HG03159 (cell line): ENCODE results near the gene HCK.

Source experiments
- ATAC-seq: cut with Tn5 transposase; IDR thresholded peaks from one replicate; pipeline ENCODE4 v1.9.1; 2021; ENCODE audit warnings: mild to moderate bottlenecking, moderate library complexity; ENCODE audit not compliant: unreplicated experiment

The HCK gene

DNA sequence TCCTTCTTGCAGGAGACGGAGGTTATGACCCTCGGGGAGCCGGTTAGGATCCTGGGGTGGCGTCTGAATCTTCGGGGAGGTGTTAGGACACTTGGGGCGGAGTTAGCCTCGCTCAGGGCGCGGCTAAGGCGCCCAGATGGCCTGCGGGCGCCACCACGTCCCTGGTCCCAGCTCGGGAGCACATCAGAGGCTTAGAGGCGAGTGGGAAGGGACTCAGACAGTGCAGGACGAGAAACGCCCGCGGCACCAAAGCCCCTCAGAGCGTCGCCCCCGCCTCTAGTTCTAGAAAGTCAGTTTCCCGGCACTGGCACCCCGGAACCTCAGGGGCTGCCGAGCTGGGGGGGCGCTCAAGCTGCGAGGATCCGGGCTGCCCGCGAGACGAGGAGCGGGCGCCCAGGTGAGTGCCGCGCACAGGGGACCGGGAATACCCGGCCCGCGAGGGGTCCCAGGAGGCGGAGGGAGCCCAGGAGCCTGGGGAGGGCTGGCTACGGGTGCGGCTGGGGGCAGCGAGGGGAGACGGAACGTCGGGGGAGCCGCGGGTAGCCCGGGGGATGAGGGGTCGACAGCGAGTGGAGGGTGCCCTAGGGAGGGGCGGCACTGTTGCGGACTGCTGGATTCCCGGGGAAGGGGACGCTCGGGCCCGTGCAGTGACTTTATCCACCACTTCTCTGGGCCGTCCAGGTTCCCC lies at the start of gene HCK:
Gene HCK, plus strand, starts transcription at position 153 of the 688 bp plus-strand sequence.
- no peak for ATAC-seq

DNA sequence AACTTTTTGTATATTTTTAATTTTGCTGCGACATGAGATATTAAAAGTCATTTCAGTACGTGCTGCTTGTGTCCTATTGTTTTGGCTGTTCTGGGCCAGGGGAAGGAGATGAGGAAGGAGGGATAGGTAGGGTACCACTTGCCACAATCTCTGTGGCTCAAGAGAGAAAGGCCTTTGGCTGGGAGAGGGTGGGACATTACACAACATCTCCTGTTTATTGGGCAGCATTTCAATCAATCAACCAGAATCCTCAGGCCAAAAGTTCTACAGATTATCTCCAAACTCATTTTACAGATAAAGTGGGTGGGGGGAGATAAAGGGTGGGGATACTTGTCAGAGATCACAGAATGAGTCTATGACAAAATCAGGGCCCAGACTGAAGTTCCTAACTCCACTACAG lies 48.7 kb upstream of the HCK start:
- no peak for ATAC-seq

DNA sequence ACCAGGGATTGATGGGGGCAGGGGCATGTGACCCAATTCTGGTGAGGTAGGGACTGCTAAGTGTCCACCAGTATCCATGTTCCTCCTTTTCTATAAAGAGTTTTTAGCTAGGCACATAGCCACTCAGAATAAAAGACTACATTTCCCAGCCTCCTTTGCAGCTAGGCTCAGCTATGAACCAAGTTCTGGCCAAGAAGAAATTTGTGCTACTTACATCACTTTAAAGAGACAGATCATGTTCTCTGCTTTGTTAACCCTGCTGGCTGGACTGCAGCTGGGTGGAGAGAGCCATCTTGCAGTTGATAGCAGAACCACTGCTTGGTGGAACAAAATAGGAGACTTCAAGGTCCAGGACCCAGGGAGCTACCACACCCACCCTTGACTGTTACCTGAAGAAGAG lies 47.1 kb upstream of the HCK start:
- no peak for ATAC-seq

DNA sequence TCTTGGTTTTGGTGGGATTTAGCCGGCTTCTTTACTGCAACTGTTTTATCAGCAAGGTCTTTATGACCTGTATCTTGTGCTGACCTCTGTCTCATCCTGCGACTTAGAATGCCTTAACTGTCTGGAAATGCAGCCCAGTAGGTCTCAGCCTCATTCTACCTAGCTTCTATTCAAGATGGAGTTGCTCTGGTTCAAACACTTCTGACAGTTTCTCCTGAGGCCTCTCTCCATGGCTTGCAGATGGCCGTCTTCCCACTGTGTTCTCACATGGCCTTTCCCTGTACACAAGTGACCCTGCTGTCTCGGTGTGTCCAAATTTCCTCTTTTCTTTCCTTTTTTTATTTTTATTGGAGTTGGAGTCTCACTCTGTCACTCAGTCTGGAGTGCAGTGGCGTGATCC lies 46.0 kb upstream of the HCK start:
- no peak for ATAC-seq

DNA sequence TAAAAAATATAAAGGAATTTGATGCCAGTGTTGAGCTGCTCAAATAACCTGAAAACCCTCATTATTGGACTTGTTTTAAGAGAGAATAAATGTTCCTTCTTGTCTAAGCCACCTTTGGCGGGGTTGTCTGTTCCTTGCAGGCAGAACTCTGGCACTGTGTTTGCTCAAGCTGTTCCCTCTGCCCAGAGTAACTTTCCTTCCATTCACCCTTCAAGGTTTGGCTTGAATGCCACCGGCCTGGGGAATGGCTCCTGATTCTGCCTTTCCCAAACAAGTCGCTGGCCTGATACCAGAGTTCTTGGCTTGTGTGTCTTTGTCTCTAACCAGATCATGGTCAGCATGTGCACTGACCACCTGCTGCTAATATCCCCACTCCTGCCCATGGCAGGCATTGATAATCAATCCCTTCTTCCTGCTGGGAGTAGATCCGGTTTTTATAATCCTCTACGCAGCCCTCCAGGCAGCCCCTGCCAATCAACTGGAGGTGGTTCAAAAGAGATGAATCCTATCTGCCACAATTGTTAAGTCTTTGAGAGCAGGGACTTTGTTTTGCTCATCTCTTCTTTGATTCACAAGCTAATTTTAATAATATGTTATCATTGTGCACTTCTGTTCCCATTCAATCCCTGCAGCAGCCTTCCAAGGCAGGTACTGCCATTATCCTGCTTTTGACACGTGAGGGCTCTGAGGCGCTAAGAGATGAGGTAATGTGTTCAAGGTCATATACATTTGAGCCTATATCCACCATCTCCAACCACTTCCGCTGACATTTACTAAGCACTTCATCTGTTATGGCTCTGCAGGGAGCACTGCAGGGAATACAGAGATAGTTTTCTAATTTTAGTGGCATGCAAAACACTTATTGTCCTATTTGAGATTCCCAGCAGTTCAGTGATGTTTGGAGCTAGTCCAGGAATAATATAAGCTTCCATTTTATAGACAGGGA lies 44.9 kb upstream of the HCK start:
- ATAC-seq, result no peak

DNA sequence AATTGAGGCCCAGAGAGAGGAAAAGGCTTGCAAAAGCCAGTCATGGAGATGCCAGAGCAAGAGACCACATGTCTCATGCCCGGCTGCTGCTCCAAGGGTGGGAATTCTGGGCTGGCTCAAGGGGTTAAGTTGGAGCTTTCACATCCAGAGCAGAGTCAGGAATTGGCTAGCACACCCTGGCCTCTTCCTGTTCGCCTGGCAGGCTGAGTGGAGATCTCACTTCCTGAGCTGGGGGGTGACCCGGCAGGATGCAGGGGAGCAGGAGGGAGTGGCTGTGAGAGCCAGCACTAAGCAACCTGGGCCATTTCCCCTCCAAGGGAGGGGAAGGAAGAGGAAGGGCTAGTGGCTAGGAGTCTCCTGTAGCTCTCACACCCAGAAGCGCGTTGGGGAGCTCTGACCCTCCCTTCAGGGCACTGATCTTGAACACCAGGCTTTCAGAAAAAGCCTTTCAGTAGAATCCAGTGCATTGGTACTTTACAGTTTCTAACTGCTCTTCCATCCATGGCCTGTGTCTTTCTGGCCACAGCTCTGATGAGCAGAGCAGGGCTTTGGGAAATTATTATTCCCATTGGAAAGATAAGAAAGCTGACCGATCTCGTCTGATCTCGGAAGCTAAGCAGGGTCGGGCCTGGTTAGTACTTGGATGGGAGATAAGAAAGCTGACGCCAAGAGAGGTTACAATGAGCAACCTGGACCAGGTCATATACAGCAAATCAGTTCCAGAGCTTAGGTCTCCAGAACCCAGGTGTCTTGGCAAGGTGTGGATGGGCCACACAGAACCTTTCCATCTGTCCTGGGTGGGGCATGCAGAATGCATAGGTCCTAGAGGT lies 44.0 kb upstream of the HCK start:
- ATAC-seq, result no peak

DNA sequence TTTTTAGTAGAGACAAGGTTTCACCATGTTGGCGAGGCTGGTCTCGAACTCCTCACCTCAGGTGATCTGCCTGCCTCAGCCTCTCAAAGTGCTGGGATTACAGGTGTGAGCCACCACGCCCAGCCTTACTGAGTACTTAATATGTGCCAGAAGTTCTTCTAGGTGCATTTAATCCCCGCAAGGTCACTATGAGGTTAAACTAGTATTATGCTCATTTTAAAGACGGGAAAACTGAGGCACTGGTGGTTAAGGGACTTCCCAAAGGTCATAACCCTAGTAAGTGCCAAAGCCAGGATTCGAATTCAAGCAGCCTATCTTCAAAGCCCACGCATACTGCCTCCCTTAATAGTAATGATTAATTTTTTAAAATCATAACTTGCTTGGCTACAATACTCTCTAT lies 42.5 kb upstream of the HCK start:
- no peak for ATAC-seq

DNA sequence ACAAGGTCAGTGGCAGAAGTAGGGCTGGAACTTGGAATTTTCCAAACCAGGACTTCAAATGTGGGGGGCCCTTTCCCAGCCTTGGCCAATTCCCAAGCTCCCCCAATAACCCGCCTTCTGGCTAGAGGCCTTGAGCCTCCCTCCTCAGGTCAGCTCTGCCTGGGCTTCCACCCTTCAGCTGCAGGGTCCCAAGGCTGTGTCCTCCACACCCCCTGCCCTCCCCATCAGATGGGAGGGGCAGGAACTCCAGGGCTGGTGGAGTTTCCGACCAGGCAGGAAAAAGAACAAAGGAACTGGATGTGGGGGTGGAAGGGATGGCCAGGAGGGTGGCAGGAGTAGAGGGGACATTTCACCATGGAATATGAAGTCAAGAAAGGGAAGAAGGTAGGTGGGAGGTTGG lies 41.9 kb upstream of the HCK start, which contains the start of gene CCM2L:
Gene CCM2L, plus strand, starts transcription at position 338 of the 400 bp plus-strand sequence. Its CDS starts 17 bp downstream, at position 355.
- ATAC-seq, result no peak

DNA sequence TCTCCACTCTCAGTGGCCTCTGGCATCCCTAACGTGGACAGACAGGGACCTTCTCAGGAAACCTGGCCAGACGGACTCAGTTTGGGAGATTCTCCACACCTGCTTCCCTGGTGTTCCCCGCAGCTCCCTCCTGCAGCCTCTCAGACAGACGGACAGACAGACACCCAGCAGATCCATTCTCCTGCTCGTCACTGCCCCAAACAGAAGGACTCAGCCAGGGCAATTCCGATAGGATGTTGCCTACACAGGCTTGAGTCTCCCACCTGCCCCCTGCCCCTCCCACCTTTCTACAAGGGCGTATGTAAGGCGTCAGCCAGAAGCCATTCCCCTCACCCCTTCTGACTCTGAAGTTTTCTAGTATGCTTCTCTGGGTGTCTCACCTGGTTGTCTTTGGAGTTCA lies 41.4 kb upstream of the HCK start:
- ATAC-seq, result no peak

DNA sequence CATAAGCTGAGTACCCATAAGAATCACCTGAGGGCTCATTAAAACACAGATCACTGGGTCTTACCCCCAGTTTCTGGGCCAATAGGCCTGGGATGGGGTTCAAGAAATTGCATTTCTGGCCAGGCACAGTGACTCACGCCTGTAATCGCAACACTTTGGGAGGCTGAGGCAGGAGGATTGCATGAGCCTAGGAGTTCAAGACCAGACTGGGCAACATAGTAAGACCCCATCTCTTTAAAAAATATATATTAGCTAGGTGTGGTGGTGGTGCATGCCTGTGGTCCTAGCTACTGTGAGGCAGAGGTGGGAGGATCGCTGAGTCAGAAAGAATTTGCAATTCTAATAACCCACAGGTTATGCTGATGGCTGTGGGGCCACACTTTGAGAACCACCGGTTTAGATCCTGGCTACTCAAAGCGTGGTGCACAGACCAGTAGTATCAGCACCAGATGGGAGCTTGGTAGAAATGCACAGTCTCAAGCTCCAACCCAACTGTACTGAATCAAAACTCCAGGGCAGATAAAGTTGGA lies 39.8 kb upstream of the HCK start:
- ATAC-seq, result no peak

DNA sequence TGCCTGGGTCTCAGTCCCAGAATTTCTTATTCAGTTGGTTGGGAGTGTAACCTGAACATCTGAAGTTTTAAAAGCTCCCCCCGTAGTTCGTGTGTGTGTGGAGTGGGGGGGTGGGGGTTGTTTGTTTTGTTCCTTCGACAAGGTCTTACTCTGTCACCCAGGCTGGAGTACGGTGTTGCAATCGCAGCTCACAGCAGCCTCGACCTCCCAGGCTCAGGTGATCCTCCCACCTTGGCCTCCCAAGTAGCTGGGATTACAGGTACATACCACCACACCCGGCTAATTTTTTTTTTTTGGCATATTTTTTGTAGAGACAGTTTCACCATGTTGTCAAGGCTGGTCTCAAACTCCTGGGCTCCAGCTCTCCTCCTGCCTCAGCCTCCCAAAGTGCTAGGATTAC lies 38.7 kb upstream of the HCK start:
- ATAC-seq, result no peak

DNA sequence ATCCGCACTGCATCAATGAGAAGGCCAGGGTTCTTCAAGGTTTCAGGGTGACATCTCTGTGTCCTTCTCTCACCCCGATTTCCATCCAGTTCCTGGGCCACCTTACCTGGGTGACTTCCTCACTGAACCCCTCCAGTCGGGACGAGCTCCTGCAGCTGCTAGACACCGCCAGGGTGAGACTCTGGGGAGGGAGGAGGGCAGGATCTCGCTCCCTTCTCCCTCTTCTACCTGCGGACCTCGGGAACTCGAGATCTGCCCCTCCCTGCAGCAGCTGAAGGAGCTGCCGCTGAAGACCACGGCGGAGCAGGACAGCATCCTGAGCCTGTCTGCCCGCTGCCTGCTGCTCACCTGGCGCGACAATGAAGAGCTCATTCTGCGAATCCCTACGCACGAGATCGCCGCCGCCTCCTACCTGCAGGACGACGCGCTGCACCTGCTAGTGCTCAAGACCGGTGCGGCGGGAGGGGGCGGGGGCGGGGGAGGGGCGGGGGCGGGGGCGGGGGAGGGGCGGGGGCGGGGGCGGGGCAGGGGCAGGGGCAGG lies 34.3 kb upstream of the HCK start:
- no peak for ATAC-seq

DNA sequence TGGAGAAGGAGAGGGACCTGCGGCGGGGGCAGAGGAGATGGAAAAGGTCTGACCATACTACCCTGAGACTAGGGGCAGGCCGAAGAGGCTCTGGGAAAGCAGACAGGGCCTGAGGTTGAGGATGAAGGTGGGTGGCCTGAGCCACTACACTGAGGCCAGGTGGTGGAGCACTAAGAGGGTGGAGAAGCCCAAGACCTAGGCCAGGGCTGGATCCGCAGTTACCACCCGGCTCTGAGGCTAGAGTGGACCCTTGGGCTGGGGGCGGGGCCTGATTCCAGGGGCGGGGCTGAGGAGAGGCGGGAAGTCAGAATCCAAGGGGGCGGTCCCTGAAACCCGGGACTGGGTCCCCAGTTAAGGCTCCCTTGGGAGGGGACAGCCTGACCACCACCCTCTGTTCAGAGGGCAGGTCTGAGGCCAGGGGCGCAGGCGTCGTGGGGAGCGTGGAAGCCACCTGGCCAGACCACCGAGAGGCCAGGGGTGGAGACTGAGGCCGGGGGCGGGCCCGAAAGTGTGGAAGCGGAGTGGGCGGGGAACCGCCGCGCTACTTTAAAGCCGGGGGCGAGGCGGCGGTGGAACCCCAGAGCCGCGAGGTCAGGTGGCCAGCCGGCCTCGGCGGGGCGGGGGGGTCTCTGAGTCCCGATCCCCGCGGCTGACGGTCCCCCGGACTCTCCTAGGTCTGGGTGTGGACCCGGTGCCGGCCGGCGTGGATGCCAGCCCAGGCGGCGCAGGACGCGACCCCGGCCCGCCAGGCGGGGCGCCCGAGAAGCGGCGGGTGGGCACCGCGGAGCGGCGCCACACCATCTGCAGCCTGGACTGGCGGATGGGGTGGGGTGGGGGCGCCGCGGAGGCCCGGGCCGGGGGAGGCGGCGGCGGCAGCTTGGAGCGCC lies 33.5 kb upstream of the HCK start:
- no peak for ATAC-seq

DNA sequence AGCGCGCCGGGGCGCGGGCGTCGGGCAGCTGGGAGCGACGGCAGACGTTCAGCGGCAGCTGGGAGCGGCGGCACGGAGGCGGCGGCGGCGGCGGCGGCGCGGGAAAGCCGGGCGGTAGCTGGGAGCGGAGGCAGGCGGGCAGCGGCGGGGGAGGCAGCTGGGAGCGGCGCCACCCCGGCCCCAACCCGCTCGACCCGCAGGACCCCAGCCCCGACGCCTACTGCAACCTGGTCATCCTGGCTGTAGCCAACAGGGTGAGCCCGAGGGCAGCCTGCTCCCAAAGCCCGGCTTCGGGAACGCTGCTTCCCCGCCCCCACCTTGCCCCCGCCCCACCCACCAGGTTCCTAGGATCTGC lies 32.9 kb upstream of the HCK start:
- no peak for ATAC-seq

DNA sequence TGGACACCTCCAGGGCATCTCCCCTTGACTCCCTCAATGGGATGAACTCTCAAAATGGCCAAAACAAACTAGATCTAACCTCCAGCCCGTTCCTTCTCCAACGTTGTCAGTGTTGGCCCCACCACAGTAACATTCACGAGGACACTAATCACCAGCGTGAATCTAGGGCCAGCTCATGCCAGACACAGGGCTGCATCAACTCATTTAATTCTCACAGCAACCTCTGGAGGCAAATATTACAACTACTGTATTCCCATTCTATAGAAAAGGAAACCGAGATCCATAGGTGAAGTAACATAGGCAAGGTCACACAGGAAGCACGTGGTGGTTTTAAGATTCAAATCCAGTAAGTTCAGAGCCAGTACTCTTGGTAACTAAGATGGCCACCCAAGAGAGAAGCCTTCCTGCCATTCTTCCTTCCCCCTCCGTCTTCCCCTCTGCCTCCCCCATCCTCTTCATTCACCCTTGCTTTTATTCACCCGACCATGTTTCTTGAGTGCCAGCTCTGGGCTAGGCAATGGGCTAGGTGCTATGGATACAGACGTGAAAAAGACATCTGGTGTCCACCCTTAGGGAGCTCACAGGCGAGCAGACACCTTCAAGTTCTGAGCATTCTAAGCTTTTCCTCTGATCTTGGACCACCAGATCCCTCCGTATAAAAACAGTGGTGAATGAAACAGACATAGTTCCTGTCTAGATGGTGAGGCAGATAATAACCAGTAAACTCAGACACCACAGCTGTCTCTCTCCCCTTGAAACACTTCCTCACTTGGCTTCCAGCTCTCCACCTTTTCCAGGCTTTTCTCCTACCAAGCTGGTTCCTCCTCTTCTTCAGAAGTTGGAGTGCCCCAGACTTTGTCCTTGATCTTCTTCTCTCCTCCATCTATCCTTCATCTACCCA lies 32.2 kb upstream of the HCK start:
- no peak for ATAC-seq

DNA sequence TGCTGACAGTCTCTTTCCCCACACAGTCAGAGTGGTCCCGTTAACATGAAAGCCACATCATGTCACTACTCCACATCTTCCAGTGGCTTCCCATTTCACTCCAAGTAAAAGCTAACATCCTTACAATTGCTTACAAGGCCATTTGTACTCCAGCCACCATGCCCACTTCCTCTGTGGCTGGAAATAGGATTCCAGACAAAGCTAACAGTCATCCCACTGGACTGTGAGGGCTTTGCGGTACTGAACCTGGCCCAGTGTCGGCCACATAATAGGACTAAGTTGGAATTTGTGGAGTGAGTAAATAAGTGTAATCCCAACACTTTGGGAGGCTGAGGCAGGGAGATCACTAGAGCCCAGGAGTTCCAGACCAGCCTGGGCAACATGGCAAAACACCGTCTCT lies 31.0 kb upstream of the HCK start:
- ATAC-seq, result no peak

DNA sequence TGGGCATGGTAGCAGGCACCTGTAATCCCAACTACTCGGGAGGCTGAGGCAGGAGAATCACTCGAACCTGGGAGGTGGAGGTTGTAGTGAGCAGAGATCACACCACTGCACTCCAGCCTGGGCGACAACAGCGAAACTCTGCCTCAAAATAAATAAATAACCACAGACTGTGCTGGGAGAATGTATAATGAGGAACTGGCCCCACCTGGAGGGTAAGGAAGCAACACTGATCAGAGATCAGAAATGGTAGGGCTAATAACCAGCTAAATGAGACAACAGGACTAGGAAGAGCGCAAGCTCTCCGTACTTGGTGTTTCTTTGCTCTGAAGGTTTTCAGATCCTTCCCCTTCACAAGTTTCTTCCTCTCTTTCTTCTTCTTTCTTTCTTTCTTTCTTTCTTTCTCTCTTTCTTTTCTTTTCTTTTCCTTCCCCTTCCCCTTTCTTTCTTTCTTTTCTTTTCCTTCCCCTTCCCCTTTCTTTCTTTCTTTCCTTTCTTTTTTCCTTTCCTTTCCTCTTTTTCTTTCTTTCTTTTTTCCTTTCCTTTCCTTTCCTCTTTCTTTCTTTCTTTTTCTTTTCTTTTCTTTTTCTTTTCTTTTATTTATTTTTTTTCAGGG lies 27.3 kb upstream of the HCK start:
- ATAC-seq, result no peak

DNA sequence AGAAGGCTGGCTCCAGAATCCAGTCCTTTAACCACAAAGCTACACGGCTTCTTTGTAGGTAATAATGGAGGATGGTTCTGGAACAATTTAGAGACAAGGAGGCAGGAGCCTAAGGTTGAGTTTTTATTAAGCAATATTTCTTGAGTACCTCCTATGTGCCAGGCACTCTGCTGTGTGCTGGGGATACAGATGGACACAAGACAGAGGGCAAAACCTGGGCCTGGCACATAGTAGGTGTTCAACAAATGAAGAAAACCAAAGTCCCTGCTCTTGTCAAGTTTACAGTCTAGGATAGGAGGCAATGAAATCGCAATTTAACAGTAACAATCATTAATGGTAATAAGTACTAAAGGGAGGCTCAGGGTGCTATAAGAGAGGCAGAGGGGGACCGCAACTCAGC lies 24.4 kb upstream of the HCK start:
- no peak for ATAC-seq
